ENCODE results near the gene SLC35F1. TPM values are rescaled to one million over a fixed set of nuclear protein-coding genes. Genes with fewer than 3 reads are reported as not detected.

Gene SLC35F1
- total RNA-seq, 2 donors from 2014 or later: 0.50 to 2.3 TPM

DNA sequence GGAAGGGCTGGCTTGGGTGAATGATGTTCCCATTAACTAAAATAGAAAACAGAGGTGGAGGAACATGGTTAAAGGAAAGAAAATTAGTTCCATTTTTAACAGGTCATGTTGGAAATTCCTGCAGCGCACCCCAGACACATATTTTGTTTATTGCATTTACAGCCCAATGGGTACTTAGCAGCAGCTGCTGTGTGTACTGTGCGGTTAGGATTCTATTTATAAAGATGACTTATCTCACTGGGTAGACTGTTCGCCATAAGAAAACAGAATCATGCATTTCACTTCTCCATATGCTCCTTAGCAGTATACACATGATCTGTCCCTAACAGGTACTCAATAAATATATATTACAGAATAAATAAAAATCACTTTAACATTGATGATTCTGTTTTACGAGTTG is 135.8 kb downstream of the SLC35F1 start:
- H3K27me3 Mint-ChIP-seq (ENCODE audit: low read depth): peaks cover 5% of the 10 kb centered on the region
- no peaks in the 10 kb centered on the region for H3K36me3 Mint-ChIP-seq (ENCODE audit: insufficient read depth in 2 of 2)
- no peak overlapping the region for H3K27ac Mint-ChIP-seq
- DNase-seq (no peak), ATAC-seq (replicated peaks in 1 of 2) (no peak)
- no peaks in the 10 kb centered on the region for H3K4me1 Mint-ChIP-seq (ENCODE audit: low read depth)
- H3K9me3 Mint-ChIP-seq: no peaks in the 10 kb centered on the region
- H3K4me3 Mint-ChIP-seq: no peak overlapping the region

DNA sequence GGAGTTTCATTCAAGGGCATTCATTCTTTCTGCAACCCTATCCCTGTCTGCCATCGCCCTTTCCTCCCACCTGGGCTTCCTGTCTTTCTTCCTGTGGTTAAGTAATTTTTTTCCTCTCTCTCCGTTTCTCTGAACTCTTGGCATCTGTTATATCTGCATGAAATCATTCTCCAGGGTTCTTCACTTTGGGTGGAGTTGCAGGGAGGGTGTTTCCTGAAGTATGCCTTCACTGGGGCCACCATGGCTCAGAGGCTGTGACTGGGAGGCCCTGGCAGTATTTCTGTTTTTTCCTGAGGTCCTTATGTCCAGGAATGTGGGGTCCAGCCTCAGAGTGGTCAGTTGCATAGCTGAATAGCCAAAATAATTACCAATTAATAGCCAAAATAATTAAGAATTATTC is 137.2 kb downstream of the SLC35F1 start:
- no peak for ATAC-seq (replicated peaks in 1 of 2)
- Mint-ChIP-seq H3K9me3 (no peaks in the 10 kb centered on the region), H3K4me3 (no peak overlapping the region), H3K27ac (no peak overlapping the region), H3K27me3 (ENCODE audit: low read depth) (peaks cover 5% of the 10 kb centered on the region), H3K4me1 (ENCODE audit: low read depth) (no peaks in the 10 kb centered on the region), H3K36me3 (ENCODE audit: insufficient read depth in 2 of 2) (no peaks in the 10 kb centered on the region)
- no peak for DNase-seq

DNA sequence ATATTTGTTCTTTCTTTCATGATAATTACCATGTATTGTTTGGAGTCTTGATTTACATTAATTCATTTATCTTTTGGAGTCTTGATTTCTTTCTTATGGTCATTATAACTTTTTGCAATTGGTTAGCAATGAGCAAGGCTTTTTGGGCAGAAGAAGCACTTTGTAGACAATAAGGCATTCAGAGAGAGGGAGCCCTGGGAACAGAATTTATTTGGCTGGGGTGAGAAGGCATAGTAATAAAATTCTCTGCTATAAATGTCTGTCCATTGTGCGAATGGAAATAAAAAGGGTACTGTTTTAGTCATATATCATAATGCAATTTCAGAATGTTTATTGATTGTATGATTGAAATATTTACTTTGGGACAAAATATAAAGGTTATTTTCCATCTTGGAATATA is 147.0 kb downstream of the SLC35F1 start:
- H3K36me3 Mint-ChIP-seq (ENCODE audit: insufficient read depth in 2 of 2): no peaks in the 10 kb centered on the region
- H3K9me3 Mint-ChIP-seq: no peaks in the 10 kb centered on the region
- no peak overlapping the region for H3K27ac Mint-ChIP-seq
- H3K4me1 Mint-ChIP-seq (ENCODE audit: low read depth): no peaks in the 10 kb centered on the region
- no peak overlapping the region for H3K4me3 Mint-ChIP-seq
- ATAC-seq (replicated peaks in 1 of 2): no peak
- DNase-seq: no peak
- H3K27me3 Mint-ChIP-seq (ENCODE audit: low read depth): peaks cover 18% of the 10 kb centered on the region

DNA sequence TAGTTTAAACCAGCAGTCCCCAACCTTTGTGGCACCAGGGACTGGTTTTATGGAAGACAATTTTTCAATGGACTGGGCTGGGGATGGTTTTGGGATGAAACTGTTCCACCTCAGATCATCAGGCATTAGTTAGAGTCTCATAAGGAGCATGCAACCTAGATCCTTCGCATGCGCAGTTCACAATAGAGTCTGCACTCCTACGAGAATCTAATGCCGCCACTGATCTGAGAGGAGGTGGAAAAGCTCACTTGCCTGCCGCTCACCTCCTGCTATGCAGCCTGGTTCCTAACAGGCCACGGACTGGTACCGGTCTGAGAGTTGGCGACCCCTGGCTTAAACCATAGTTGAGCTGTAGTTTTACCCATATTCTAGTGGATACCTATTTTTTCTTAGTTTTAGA is 154.6 kb downstream of the SLC35F1 start:
- no peaks in the 10 kb centered on the region for H3K9me3 Mint-ChIP-seq
- DNase-seq (no peak), ATAC-seq (replicated peaks in 1 of 2) (no peak)
- peaks cover 11% of the 10 kb centered on the region for H3K27me3 Mint-ChIP-seq (ENCODE audit: low read depth)
- H3K4me1 Mint-ChIP-seq (ENCODE audit: low read depth): no peaks in the 10 kb centered on the region
- H3K4me3 Mint-ChIP-seq: no peak overlapping the region
- H3K36me3 Mint-ChIP-seq (ENCODE audit: insufficient read depth in 2 of 2): no peaks in the 10 kb centered on the region
- no peak overlapping the region for H3K27ac Mint-ChIP-seq

DNA sequence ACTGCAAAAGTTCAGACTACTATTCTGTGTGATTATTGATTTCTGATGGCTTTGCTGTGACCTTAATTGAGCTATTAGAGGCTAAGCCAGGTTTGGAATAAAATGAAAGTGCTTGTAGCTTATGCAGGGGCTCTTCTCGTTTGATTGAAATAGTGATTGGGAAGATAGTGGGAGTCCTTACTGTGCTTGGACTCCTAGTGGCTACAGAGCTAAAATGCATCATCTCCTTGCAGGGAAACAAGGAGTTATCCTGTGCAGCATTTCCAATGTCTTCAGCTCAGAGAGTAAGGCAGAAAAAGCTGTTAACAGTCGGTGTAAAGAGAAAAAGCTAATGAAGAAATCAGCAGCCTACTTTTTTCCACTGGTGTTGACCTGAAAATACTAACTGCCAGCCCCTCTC is 173.5 kb downstream of the SLC35F1 start:
- H3K36me3 Mint-ChIP-seq (ENCODE audit: insufficient read depth in 2 of 2): no peaks in the 10 kb centered on the region
- H3K4me1 Mint-ChIP-seq (ENCODE audit: low read depth): no peaks in the 10 kb centered on the region
- H3K9me3 Mint-ChIP-seq: no peaks in the 10 kb centered on the region
- DNase-seq (no peak), ATAC-seq (replicated peaks in 1 of 2) (no peak)
- H3K4me3 Mint-ChIP-seq: no peak overlapping the region
- H3K27me3 Mint-ChIP-seq (ENCODE audit: low read depth): peaks cover 6% of the 10 kb centered on the region
- H3K27ac Mint-ChIP-seq: no peak overlapping the region

DNA sequence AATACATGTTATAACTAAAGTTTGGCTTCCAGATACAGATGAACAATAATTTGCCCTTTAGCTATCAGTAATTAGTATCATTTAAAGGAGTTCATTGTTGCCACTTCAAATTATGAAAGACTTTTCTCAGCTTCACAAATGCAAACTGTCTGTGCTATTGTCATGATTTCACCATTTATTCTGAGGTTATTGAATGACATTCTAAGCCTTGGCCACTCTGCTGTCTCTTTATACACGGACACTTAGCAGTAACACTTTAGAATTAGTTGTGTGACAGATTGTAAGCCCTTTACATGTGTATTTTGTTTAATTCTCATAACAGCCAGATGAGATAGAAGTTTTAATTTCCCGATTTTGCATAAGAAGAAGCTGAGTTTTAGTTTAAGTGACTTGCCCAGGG is 176.6 kb downstream of the SLC35F1 start:
- H3K27me3 Mint-ChIP-seq (ENCODE audit: low read depth): peaks cover 16% of the 10 kb centered on the region
- no peak overlapping the region for H3K4me3 Mint-ChIP-seq
- DNase-seq (no peak), ATAC-seq (replicated peaks in 1 of 2) (no peak)
- no peaks in the 10 kb centered on the region for H3K36me3 Mint-ChIP-seq (ENCODE audit: insufficient read depth in 2 of 2)
- no peaks in the 10 kb centered on the region for H3K4me1 Mint-ChIP-seq (ENCODE audit: low read depth)
- no peaks in the 10 kb centered on the region for H3K9me3 Mint-ChIP-seq
- H3K27ac Mint-ChIP-seq: no peak overlapping the region

GRCh38 chr6:118085665-118086064 is 178.6 kb downstream of the SLC35F1 start:
- no peaks in the 10 kb centered on the region for H3K4me1 Mint-ChIP-seq (ENCODE audit: low read depth)
- peaks cover under 1 to 2% of the 10 kb centered on the region in 2 donors for H3K9me3 Mint-ChIP-seq
- DNase-seq (no peak), ATAC-seq (replicated peaks in 1 of 2) (no peak)
- peaks cover 0 to under 1% of the 10 kb centered on the region in 2 donors for H3K36me3 Mint-ChIP-seq (ENCODE audit: insufficient read depth in 2 of 2)
- no peak overlapping the region for H3K4me3 Mint-ChIP-seq
- H3K27me3 Mint-ChIP-seq (ENCODE audit: low read depth): peaks cover 16% of the 10 kb centered on the region
- no peak overlapping the region for H3K27ac Mint-ChIP-seq

- no peaks in the 10 kb centered on the region for H3K4me1 Mint-ChIP-seq (ENCODE audit: low read depth)
- peaks cover 11% of the 10 kb centered on the region for H3K27me3 Mint-ChIP-seq (ENCODE audit: low read depth)
- no peak overlapping the region for H3K4me3 Mint-ChIP-seq
- no peak overlapping the region for H3K27ac Mint-ChIP-seq
- peaks cover 0 to 3% of the 10 kb centered on the region in 2 donors for H3K36me3 Mint-ChIP-seq (ENCODE audit: insufficient read depth in 2 of 2)
- H3K9me3 Mint-ChIP-seq: peaks cover 3 to 5% of the 10 kb centered on the region in 2 donors
- ATAC-seq (replicated peaks in 1 of 2) (no peak), DNase-seq (no peak)
These were observed 179.1 kb downstream of the SLC35F1 start for GRCh38 chr6:118086159-118086558.

DNA sequence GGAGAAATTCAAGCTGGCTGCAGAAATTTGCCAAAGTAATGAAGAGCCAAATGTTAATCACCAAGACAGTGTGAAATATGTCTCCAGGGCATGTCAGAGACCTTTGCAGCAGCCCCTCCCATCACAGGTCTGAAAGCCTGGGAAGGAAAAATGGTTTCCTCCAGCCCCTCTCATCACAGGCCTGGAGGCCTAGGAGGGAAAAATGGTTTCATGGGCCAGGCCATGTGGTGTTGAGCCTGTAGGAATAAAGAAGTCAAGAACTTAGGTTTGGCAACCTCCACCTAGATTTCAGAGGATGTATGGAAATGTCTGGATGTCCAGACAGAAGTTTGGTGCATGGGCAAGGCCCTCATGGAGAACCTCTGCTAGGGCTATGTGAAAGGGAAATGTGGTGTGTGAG is 185.0 kb downstream of the SLC35F1 start:
- no peak for ATAC-seq (replicated peaks in 1 of 2)
- no peak for DNase-seq
- no peak overlapping the region for H3K27ac Mint-ChIP-seq
- H3K4me3 Mint-ChIP-seq: no peak overlapping the region
- H3K9me3 Mint-ChIP-seq: peaks cover 12 to 18% of the 10 kb centered on the region in 2 donors
- H3K4me1 Mint-ChIP-seq (ENCODE audit: low read depth): no peaks in the 10 kb centered on the region
- no peaks in the 10 kb centered on the region for H3K27me3 Mint-ChIP-seq (ENCODE audit: low read depth)
- H3K36me3 Mint-ChIP-seq (ENCODE audit: insufficient read depth in 2 of 2): peaks cover 0 to 3% of the 10 kb centered on the region in 2 donors

GRCh38 chr6:118097576-118097975 is 190.5 kb downstream of the SLC35F1 start:
- peaks cover 3 to 8% of the 10 kb centered on the region in 2 donors for H3K9me3 Mint-ChIP-seq
- H3K27me3 Mint-ChIP-seq (ENCODE audit: low read depth): peaks cover 4% of the 10 kb centered on the region
- DNase-seq (no peak), ATAC-seq (replicated peaks in 1 of 2) (no peak)
- no peaks in the 10 kb centered on the region for H3K36me3 Mint-ChIP-seq (ENCODE audit: insufficient read depth in 2 of 2)
- no peaks in the 10 kb centered on the region for H3K4me1 Mint-ChIP-seq (ENCODE audit: low read depth)
- no peak overlapping the region for H3K4me3 Mint-ChIP-seq
- no peak overlapping the region for H3K27ac Mint-ChIP-seq

DNA sequence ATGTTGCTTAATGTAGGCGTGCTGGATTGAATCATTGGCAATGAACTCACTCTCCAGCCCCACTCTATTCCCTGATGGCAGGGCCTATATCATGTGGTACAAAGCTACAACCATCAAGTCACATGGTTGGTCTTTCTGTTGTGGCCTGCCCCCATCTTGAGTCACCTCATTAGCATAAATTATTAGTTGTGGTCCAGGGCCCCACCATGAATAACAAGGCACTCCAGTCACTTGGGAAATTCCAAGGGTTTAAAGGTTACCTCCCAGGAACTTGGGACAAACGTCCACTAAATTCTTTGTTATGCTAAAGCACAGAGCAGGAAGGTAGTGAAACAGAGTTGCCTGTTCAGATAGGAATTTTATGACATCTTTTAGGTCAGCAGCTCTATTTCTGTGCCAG is 193.7 kb downstream of the SLC35F1 start:
- ATAC-seq (replicated peaks in 1 of 2): no peak
- Mint-ChIP-seq H3K36me3 (ENCODE audit: insufficient read depth in 2 of 2) (no peaks in the 10 kb centered on the region), H3K27me3 (ENCODE audit: low read depth) (peaks cover 4% of the 10 kb centered on the region), H3K9me3 (no peaks in the 10 kb centered on the region), H3K4me1 (ENCODE audit: low read depth) (no peaks in the 10 kb centered on the region), H3K4me3 (no peak overlapping the region), H3K27ac (no peak overlapping the region)
- DNase-seq: no peak

GRCh38 chr6:118101220-118101619 is 194.2 kb downstream of the SLC35F1 start:
- Mint-ChIP-seq H3K27ac (no peak overlapping the region), H3K9me3 (no peaks in the 10 kb centered on the region), H3K36me3 (ENCODE audit: insufficient read depth in 2 of 2) (no peaks in the 10 kb centered on the region), H3K4me1 (ENCODE audit: low read depth) (no peaks in the 10 kb centered on the region), H3K27me3 (ENCODE audit: low read depth) (peaks cover 4% of the 10 kb centered on the region), H3K4me3 (no peak overlapping the region)
- ATAC-seq (replicated peaks in 1 of 2): no peak
- no peak for DNase-seq

DNA sequence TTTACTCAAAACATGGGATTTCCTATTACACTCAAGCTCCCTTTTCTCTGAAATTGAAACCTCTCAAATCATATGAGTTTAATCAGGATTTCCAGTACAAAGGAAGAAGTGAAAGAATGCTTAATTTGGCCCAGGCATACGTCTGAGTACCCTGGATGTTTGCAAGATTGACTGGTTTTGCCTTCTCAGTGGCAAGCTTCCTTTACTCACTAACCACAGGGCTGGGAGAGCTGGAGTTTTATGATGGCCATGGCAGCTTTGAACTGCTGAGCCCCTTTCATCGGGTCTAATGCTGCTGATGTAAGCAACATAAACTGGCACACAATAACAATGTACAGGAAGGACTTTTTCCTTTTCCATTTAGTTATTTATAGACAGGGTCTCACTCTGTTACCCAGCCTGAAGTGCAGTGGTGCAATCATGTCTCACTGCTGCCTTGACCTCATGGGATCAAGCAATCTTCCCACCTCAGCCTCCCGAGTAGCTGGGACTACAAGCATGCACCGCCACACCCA is 194.8 kb downstream of the SLC35F1 start:
- no peak overlapping the region for H3K27ac Mint-ChIP-seq
- H3K9me3 Mint-ChIP-seq: no peaks in the 10 kb centered on the region
- H3K4me3 Mint-ChIP-seq: no peak overlapping the region
- no peaks in the 10 kb centered on the region for H3K4me1 Mint-ChIP-seq (ENCODE audit: low read depth)
- ATAC-seq (replicated peaks in 1 of 2) (no peak), DNase-seq (no peak)
- peaks cover 4% of the 10 kb centered on the region for H3K27me3 Mint-ChIP-seq (ENCODE audit: low read depth)
- no peaks in the 10 kb centered on the region for H3K36me3 Mint-ChIP-seq (ENCODE audit: insufficient read depth in 2 of 2)

DNA sequence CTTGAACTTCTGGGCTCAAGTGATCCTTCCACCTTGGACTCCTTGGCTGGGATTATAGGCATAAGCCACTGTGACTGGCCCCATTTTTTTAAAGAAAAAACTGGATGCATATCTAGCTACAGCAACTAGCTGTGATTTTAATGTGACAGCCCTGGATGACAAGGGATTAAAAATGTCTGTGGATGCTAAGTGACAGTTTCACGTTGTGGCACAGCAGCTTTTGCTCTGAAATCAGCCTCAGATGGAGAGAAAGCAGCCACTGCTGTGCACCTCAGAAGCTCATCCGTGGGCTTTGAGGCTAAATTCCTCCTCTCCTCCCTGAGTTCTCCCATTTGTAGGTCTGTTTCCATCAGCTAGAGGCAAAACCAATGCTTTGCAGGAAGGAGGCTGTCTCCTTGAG is 195.3 kb downstream of the SLC35F1 start:
- Mint-ChIP-seq H3K9me3 (no peaks in the 10 kb centered on the region), H3K27me3 (ENCODE audit: low read depth) (peaks cover 4% of the 10 kb centered on the region), H3K4me3 (no peak overlapping the region), H3K27ac (no peak overlapping the region), H3K36me3 (ENCODE audit: insufficient read depth in 2 of 2) (no peaks in the 10 kb centered on the region), H3K4me1 (ENCODE audit: low read depth) (no peaks in the 10 kb centered on the region)
- DNase-seq (no peak), ATAC-seq (replicated peaks in 1 of 2) (no peak)
